Measurements from ENCODE around the gene PIBF1. TPM values are rescaled to one million over a fixed set of nuclear protein-coding genes. Genes with fewer than 3 reads are reported as not detected.
"Not testable (repeated sequence)": the region's sequence is repeated elsewhere in the genome, so short reads cannot be mapped to it uniquely, and the experiment has no call there.

PIBF1 gene, protein sequence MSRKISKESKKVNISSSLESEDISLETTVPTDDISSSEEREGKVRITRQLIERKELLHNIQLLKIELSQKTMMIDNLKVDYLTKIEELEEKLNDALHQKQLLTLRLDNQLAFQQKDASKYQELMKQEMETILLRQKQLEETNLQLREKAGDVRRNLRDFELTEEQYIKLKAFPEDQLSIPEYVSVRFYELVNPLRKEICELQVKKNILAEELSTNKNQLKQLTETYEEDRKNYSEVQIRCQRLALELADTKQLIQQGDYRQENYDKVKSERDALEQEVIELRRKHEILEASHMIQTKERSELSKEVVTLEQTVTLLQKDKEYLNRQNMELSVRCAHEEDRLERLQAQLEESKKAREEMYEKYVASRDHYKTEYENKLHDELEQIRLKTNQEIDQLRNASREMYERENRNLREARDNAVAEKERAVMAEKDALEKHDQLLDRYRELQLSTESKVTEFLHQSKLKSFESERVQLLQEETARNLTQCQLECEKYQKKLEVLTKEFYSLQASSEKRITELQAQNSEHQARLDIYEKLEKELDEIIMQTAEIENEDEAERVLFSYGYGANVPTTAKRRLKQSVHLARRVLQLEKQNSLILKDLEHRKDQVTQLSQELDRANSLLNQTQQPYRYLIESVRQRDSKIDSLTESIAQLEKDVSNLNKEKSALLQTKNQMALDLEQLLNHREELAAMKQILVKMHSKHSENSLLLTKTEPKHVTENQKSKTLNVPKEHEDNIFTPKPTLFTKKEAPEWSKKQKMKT
- total RNA-seq: 10 to 100 TPM; 20.0 to 20.9 TPM

DNA sequence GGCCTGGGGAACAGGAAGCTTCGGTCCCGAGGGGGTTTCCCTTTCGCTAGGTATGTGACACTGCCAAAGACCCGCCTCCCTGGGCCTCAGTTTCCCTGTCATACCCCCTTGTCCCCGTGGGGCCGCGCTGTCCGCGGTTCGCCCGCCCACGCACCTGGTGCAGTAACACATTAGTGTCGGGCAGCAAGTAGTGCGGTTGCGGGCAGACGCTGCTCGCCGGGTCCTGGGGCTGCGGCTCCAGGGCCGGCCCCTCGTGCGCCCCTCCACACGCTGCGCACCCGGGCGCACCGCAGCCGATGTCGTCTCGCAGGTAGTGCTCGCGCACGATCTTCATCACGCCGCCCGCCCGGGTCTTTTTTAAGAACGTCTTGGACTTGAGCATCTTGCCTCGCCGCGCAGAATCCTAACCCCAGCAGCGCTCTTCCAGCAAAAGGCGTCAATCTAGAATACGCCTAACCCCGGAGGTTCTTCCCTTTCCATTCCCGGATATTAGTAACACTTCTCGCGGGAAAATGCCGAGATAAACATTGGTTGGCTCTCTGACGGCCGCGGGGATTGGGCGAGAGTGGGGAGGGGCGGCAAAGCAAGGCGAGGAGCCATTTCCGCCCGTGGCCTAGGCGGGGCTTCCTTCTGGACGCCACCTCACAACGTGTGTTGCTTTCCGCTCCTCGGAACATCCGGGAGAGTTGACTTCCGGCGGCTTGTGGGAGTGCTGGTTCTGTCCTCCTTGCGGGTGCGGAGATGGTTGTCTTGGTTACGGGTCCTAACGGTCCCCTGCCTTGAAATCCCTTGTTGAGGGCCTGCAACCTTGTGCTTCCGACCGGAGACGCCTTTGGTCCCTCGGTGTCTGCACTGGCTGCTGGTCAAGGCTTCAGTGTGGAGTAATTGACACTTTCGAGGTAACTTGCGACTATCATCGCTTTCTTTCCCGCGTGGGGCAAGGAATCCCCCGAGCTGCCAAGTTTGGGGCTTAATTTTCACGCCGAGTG, at the start of gene PIBF1, which contains the start of gene DIS3:
Gene PIBF1, plus strand, starts transcription at position 683 of the 989 bp plus-strand sequence. CDS start 1,337 bp downstream, outside the sequence.
Gene DIS3, minus strand, starts transcription at position 450 of the 989 bp plus-strand sequence. Its CDS starts 68 bp downstream, at position 382.
- Mint-ChIP-seq H3K4me1 (peaks cover 49% of the 10 kb centered on the region), H3K36me3 (peaks cover 38% of the 10 kb centered on the region), H3K27ac (peak within 1 kb of the TSS; percentile 100), H3K4me3 (peak within 1 kb of the TSS; percentile 99), H3K27me3 (no peaks in the 10 kb centered on the region), H3K9me3 (no peaks in the 10 kb centered on the region)
- DNase-seq: peak; percentile 97

DNA sequence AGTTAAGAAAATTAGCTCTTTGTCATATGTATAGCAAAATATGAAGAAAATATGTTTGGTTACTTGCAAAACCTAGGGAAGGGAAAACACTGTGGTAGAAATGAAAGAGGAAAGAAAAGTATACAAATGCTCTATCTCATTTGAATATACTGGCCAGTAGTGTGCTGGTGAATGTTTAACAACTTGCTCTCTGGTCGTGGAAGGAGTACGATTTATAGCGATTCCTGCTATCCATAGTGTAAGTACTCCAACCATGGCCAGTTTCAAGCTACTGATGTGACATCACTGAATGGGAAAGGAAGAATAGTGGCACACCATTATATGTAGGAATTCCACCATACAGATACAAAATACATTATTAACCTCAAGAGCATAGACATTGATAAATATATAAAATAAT, 44.9 kb upstream of the PIBF1 start:
- H3K27ac Mint-ChIP-seq: no peak overlapping the region
- DNase-seq: no peak
- peaks cover 10% of the 10 kb centered on the region for H3K4me1 Mint-ChIP-seq
- peaks cover 34% of the 10 kb centered on the region for H3K36me3 Mint-ChIP-seq
- H3K27me3 Mint-ChIP-seq: no peaks in the 10 kb centered on the region
- H3K4me3 Mint-ChIP-seq: no peak overlapping the region
- no peaks in the 10 kb centered on the region for H3K9me3 Mint-ChIP-seq

GRCh38 chr13:72740015-72740414, 41.9 kb upstream of the PIBF1 start:
- H3K4me1 Mint-ChIP-seq: peaks cover 5% of the 10 kb centered on the region
- no peak overlapping the region for H3K4me3 Mint-ChIP-seq

DNA sequence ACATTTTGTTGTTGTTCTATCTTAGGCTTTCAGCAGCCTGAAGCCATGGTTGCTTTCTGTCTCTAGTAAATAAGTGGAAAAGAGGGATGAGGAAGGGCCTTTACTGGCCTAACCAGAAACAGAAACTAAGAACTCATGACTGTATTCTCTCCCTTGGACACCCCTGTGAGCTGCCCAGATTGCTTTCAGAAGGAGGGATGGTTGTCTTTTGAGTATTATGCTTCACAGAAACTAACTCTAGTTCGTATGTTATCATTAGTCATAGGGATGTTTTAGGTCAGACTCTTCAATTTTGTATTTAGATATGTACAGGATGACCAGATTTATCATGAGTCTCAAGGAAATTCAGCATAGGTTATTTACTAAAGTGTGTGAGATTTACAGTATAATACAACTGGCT, 36.7 kb upstream of the PIBF1 start:
- H3K36me3 Mint-ChIP-seq: peaks cover 34% of the 10 kb centered on the region
- H3K27ac Mint-ChIP-seq: no peak overlapping the region
- no peaks in the 10 kb centered on the region for H3K27me3 Mint-ChIP-seq
- no peaks in the 10 kb centered on the region for H3K9me3 Mint-ChIP-seq
- no peak for DNase-seq
- peaks cover 7% of the 10 kb centered on the region for H3K4me1 Mint-ChIP-seq
- no peak overlapping the region for H3K4me3 Mint-ChIP-seq

More at GRCh38 chr13:72740015-72740414, 41.9 kb upstream of the PIBF1 start:
- DNase-seq: no peak
- Mint-ChIP-seq H3K36me3 (peaks cover 34% of the 10 kb centered on the region), H3K9me3 (no peaks in the 10 kb centered on the region), H3K27ac (no peak overlapping the region), H3K27me3 (no peaks in the 10 kb centered on the region)

DNA sequence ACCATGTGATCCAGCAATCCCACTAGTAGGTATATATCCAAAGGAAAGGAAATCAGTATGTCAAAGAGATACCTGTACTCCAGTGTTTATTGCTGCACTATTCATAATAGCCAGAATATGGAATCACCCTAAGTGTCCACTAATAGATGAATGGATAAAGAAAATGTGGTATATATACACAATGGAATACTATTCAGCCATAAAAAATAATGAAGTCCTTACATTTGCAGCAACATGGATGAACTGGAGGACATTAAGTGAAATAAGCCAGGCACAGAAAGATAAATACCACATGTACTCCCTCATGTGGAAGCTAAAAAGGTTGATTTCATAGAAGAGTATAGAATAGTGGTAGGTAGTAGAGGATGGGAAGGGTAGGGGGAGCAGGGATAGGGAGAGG, 30.7 kb upstream of the PIBF1 start:
- H3K36me3 Mint-ChIP-seq: peaks cover 48% of the 10 kb centered on the region
- no peak overlapping the region for H3K4me3 Mint-ChIP-seq
- no peak overlapping the region for H3K27ac Mint-ChIP-seq
- DNase-seq: no peak
- peaks cover 3% of the 10 kb centered on the region for H3K9me3 Mint-ChIP-seq
- no peaks in the 10 kb centered on the region for H3K27me3 Mint-ChIP-seq
- peaks cover 2% of the 10 kb centered on the region for H3K4me1 Mint-ChIP-seq

GRCh38 chr13:72754111-72754510, 27.8 kb upstream of the PIBF1 start:
- no peak overlapping the region for H3K4me3 Mint-ChIP-seq
- H3K4me1 Mint-ChIP-seq: peaks cover 4% of the 10 kb centered on the region
- peaks cover 3% of the 10 kb centered on the region for H3K9me3 Mint-ChIP-seq
- no peak for DNase-seq
- peaks cover 41% of the 10 kb centered on the region for H3K36me3 Mint-ChIP-seq
- no peaks in the 10 kb centered on the region for H3K27me3 Mint-ChIP-seq
- no peak overlapping the region for H3K27ac Mint-ChIP-seq

DNA sequence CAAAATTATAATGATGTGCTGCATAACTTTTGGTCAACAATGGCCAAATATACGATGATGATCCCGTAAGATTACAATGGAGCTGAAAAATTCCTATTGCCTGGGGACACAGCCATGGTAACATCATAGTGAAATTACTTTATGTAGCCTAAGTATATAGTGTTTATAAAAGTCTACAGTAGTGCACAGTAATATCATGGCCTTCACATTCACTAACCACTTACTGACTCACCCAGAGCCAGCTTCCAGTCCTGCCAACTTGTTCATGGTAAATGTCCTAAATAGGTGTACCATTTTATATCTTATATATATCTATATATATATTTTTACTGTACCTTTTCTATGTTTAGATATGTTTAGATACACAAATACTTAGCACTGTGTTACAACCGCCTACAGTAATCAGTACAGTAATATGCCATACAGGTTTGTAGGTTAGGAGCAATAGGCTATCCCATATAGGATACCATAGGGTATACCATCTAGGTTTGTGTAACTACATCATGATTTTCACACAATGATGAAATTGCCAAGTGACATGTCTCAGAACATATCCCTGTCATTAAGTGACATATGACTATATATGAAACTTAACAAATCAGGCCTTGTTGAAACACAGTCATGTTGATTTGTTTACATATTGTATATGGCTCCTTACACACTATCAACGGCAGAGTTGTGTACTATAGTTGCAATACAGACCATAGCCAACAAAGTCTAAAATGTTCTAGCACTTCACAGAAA, 24.0 kb upstream of the PIBF1 start:
- Mint-ChIP-seq H3K27ac (no peak overlapping the region), H3K27me3 (no peaks in the 10 kb centered on the region), H3K4me1 (peaks cover 2% of the 10 kb centered on the region), H3K9me3 (no peaks in the 10 kb centered on the region), H3K36me3 (peaks cover 16% of the 10 kb centered on the region), H3K4me3 (no peak overlapping the region)
- no peak for DNase-seq

DNA sequence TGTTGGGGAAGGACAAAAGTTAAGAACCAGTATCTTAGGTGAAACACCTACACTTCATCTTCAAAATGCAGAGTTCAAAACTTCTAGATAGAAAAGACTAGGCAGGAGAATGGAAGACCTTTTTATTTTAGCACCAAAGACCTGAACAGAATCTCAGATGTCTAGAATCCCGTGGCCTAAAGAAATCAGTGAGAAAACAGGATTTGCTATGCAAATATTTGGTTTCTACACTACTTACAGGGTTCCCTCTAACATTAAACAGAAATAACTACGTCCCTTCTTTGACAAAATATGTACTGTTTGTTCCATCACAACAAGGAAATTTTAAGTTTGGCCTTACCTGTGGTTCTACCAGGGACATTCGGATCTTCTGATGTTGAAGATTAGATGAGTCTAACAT, 21.7 kb upstream of the PIBF1 start:
- H3K4me3 Mint-ChIP-seq: no peak overlapping the region
- no peaks in the 10 kb centered on the region for H3K27me3 Mint-ChIP-seq
- peaks cover 2% of the 10 kb centered on the region for H3K4me1 Mint-ChIP-seq
- H3K36me3 Mint-ChIP-seq: peaks cover 14% of the 10 kb centered on the region
- no peak overlapping the region for H3K27ac Mint-ChIP-seq
- no peaks in the 10 kb centered on the region for H3K9me3 Mint-ChIP-seq
- DNase-seq: no peak

DNA sequence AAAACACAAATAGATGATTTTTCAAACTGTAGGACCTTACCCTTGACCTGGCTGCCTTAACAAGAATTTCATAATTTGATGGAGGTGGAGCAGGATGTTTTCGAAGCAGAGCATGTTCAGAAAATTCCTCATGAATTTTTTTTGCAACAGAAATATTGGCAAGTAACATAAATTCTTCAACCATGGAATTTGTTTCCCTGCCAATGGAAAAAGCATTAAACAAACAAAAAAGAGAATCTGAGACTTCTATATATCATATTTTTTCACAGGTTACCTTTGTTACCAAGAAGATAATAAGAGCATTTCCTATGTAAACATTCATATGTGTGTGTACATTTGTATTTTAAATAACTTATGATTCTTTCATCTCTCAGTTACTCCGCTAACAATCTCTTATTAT, 18.5 kb upstream of the PIBF1 start:
- Mint-ChIP-seq H3K4me3 (no peak overlapping the region), H3K27ac (no peak overlapping the region), H3K36me3 (peaks cover 15% of the 10 kb centered on the region), H3K4me1 (peaks cover 2% of the 10 kb centered on the region), H3K9me3 (no peaks in the 10 kb centered on the region), H3K27me3 (no peaks in the 10 kb centered on the region)
- no peak for DNase-seq

DNA sequence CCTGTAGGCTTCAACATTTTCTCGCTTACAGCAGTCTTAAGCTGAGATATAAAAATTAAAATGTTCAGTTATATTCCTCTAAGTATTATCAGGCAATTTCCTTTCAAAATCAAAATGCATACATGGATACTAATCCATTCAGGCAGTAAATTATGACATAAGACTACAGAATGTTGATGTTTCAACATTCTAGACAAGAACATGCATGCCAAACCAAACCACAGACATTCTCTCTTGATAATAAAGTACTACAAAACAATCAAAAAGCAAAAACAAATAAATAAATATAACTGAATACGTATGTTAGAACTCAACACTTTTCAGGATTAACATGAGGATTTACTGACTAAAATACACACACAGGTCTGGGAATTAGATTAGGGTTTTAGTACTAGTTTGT, 7.9 kb upstream of the PIBF1 start:
- Mint-ChIP-seq H3K27me3 (no peaks in the 10 kb centered on the region), H3K36me3 (peaks cover 21% of the 10 kb centered on the region), H3K27ac (no peak overlapping the region), H3K9me3 (no peaks in the 10 kb centered on the region), H3K4me3 (no peak overlapping the region), H3K4me1 (peaks cover 16% of the 10 kb centered on the region)
- no peak for DNase-seq

- no peaks in the 10 kb centered on the region for H3K27me3 Mint-ChIP-seq
- peak overlapping the region; percentile 99 for H3K4me3 Mint-ChIP-seq
- peaks cover 41% of the 10 kb centered on the region for H3K4me1 Mint-ChIP-seq
- peak overlapping the region; percentile 100 for H3K27ac Mint-ChIP-seq
- peaks cover 37% of the 10 kb centered on the region for H3K36me3 Mint-ChIP-seq
- no peaks in the 10 kb centered on the region for H3K9me3 Mint-ChIP-seq
- DNase-seq: no peak
Observed at GRCh38 chr13:72782717-72783116, 784 bp downstream of the PIBF1 start.

DNA sequence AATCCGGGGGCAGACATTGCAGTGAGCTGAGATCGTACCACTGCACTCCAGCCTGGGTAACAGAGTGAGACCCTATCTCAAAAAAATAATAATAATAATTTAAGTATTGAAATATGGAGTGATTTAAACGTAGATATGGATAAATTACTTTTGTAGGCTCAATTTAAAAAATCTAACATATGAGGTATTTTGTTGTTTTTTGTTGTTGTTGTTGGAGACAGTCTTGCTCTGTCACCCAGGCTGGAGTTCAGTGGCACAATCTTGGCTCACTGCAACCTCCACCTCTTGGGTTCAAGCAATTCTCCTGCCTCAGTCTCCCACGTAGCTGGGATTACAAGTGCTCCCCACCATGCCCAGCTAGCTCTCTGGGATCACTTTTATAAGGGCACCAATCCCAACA, 2.7 kb downstream of the PIBF1 start:
- not testable (repeated sequence) for H3K27ac Mint-ChIP-seq, H3K4me3 Mint-ChIP-seq, H3K9me3 Mint-ChIP-seq, H3K27me3 Mint-ChIP-seq, DNase-seq
- Mint-ChIP-seq H3K4me1 (peaks cover 32% of the 10 kb centered on the region), H3K36me3 (peaks cover 28% of the 10 kb centered on the region)

DNA sequence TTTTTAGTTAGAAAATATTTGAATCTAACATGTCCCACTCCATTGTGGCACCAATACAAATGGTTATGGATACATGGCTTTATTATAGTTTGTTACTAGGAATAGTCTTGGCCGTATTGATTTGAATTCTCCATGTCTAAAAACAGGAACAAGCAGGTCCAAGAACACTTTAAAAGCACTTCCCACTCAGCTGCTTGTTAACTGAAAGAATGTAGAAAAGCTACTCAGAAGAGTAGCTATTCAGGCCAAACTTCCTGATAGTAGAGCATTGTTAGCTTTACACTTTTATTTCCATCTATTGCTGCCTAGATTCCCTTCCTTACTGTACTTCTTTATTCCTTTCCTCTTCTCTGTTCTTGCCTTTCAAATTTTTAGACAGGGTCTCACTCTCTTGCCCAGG, 6.9 kb downstream of the PIBF1 start:
- Mint-ChIP-seq H3K4me3 (no peak overlapping the region), H3K27me3 (no peaks in the 10 kb centered on the region), H3K36me3 (peaks cover 34% of the 10 kb centered on the region), H3K9me3 (peaks cover 8% of the 10 kb centered on the region), H3K27ac (no peak overlapping the region), H3K4me1 (peaks cover 20% of the 10 kb centered on the region)
- DNase-seq: no peak

GRCh38 chr13:72792640-72793039, 10.7 kb downstream of the PIBF1 start:
- peaks cover 36% of the 10 kb centered on the region for H3K36me3 Mint-ChIP-seq

More at GRCh38 chr13:72792640-72793039, 10.7 kb downstream of the PIBF1 start:
- DNase-seq: no peak
- H3K27ac Mint-ChIP-seq: no peak overlapping the region
- H3K27me3 Mint-ChIP-seq: no peaks in the 10 kb centered on the region
- H3K4me1 Mint-ChIP-seq: peaks cover 8% of the 10 kb centered on the region
- no peak overlapping the region for H3K4me3 Mint-ChIP-seq
- H3K9me3 Mint-ChIP-seq: peaks cover 12% of the 10 kb centered on the region

Data from activated naive CD8-positive, alpha-beta T cell treated with anti-CD3 and anti-CD28 coated beads for 36 hours (primary cell).